HEK293 (cell line): ENCODE data around the gene CEBPE.

Experiments
- CTCF ChIA-PET: fragments of 350-600 bp; formaldehyde crosslinking; extraction: SDS; loops from one replicate; lab custom pipeline; 2021; ENCODE audit warnings: antibody characterized with exemption; lab: Yijun Ruan, JAX
- POLR2A ChIA-PET: fragments of 300-600 bp; formaldehyde crosslinking; extraction: SDS; loops from one replicate; lab custom pipeline; 2020; ENCODE audit warnings: antibody characterized with exemption, inconsistent platforms; lab: Yijun Ruan, JAX
- H3K27ac ChIP-seq: fragments of 200-500 bp; sonication (Bioruptor generic); 2 replicates; pipeline ENCODE4 v1.5.1; 2014; ENCODE audit warnings: low read depth, low read length, control low read depth, inconsistent platforms; ENCODE audit errors: extremely low read depth
- H3K36me3 ChIP-seq, 2 experiments: fragments of 200-500 bp in 1 of 2; sonication (Bioruptor generic) in 1 of 2; 1 replicate in 1 of 2; 2 replicates in 1 of 2; pipeline ENCODE4 v1.5.1; 2014 to 2017; ENCODE audit warnings: inconsistent platforms in 2 of 2, low read length in 2 of 2; ENCODE audit not compliant: control insufficient read depth in 2 of 2, insufficient read depth in 1 of 2
- H3K4me1 ChIP-seq: fragments of 200-500 bp; sonication (Bioruptor generic); 2 replicates; pipeline ENCODE4 v1.5.1; 2014; ENCODE audit warnings: mild to moderate bottlenecking, low read length, inconsistent platforms; ENCODE audit not compliant: control insufficient read depth, insufficient read depth
- H3K4me3 ChIP-seq: 2 replicates; pipeline ENCODE4 v1.5.1; 2011; ENCODE audit warnings: low read depth, mild to moderate bottlenecking, control low read depth, low read length, moderate library complexity
- H3K9me3 ChIP-seq: fragments of 200-500 bp; sonication (Bioruptor generic); 2 replicates; pipeline ENCODE4 v1.5.1; 2014; ENCODE audit warnings: low read depth, low read length, inconsistent platforms; ENCODE audit not compliant: control insufficient read depth, insufficient read depth
- KLF8 ChIP-seq: fragments of 450-650 bp; formaldehyde crosslinking; IDR thresholded peaks from 2 replicates; pipeline ENCODE4 v1.5.1; 2016; ENCODE audit warnings: missing biosample characterization, missing genetic modification characterization
- SETDB1 ChIP-seq: IDR thresholded peaks from one replicate; pipeline ENCODE4 v1.6.1; 2017; ENCODE audit warnings: mild to moderate bottlenecking, low read length, moderate library complexity, mixed read lengths; ENCODE audit not compliant: insufficient read length
- SP2 ChIP-seq: fragments of 450-650 bp; formaldehyde crosslinking; IDR thresholded peaks from 2 replicates; pipeline ENCODE4 v1.5.1; 2016; ENCODE audit warnings: missing biosample characterization, missing genetic modification characterization
- WT1 ChIP-seq: fragments of 450-650 bp; formaldehyde crosslinking; IDR thresholded peaks from 2 replicates; pipeline ENCODE4 v1.5.1; 2016; ENCODE audit warnings: missing biosample characterization, missing genetic modification characterization
- YY2 ChIP-seq: fragments of 450-650 bp; formaldehyde crosslinking; IDR thresholded peaks from 2 replicates; pipeline ENCODE4 v1.5.1; 2016; ENCODE audit warnings: missing biosample characterization, missing genetic modification characterization
- ZFP41 ChIP-seq: fragments of 450-650 bp; formaldehyde crosslinking; IDR thresholded peaks from 2 replicates; pipeline ENCODE4 v1.5.1; 2016; ENCODE audit warnings: missing biosample characterization, missing genetic modification characterization, borderline replicate concordance
- ZIC2 ChIP-seq: fragments of 450-650 bp; formaldehyde crosslinking; IDR thresholded peaks from 2 replicates; pipeline ENCODE4 v1.5.1; 2016; ENCODE audit warnings: missing biosample characterization, missing genetic modification characterization
- ZNF112 ChIP-seq: fragments of 450-650 bp; formaldehyde crosslinking; IDR thresholded peaks from 2 replicates; pipeline ENCODE4 v1.5.0; 2017; ENCODE audit warnings: missing biosample characterization, missing genetic modification characterization
- ZNF114 ChIP-seq: fragments of 450-650 bp; formaldehyde crosslinking; IDR thresholded peaks from 2 replicates; pipeline ENCODE4 v1.5.0; 2017; ENCODE audit warnings: missing biosample characterization, missing genetic modification characterization
- ZNF350 ChIP-seq: fragments of 450-650 bp; formaldehyde crosslinking; IDR thresholded peaks from 2 replicates; pipeline ENCODE4 v1.5.0; 2017; ENCODE audit warnings: missing biosample characterization, mild to moderate bottlenecking, missing genetic modification characterization
- ZNF37A ChIP-seq: fragments of 450-650 bp; IDR thresholded peaks from 2 replicates; pipeline ENCODE4 v1.5.1; 2018; ENCODE audit warnings: missing biosample characterization, missing genetic modification characterization
- ZNF473 ChIP-seq: fragments of 450-650 bp; formaldehyde crosslinking; IDR thresholded peaks from 2 replicates; pipeline ENCODE4 v1.5.1; 2017; ENCODE audit warnings: missing biosample characterization, missing genetic modification characterization
- ZNF548 ChIP-seq: fragments of 450-650 bp; formaldehyde crosslinking; IDR thresholded peaks from 2 replicates; pipeline ENCODE4 v1.5.1; 2016; ENCODE audit warnings: missing biosample characterization, missing genetic modification characterization
- ZNF701 ChIP-seq: fragments of 450-650 bp; formaldehyde crosslinking; IDR thresholded peaks from 2 replicates; pipeline ENCODE4 v1.5.1; 2016; ENCODE audit warnings: missing biosample characterization, missing genetic modification characterization
- TF ChIP-seq, protein P1 (sequence below): fragments of 450-650 bp; formaldehyde crosslinking; IDR thresholded peaks from 2 replicates; pipeline ENCODE4 v1.5.1; 2016; ENCODE audit warnings: missing biosample characterization, missing genetic modification characterization
- TF ChIP-seq, protein P2 (sequence below): fragments of 450-650 bp; formaldehyde crosslinking; IDR thresholded peaks from 2 replicates; pipeline ENCODE4 v1.5.1; 2016; ENCODE audit warnings: missing biosample characterization, missing genetic modification characterization, low read depth
- TF ChIP-seq, protein P3 (sequence below): fragments of 450-650 bp; formaldehyde crosslinking; IDR thresholded peaks from 2 replicates; pipeline ENCODE4 v1.5.1; 2016; ENCODE audit warnings: missing biosample characterization, missing genetic modification characterization
- TF ChIP-seq, protein P4 (sequence below): fragments of 450-650 bp; formaldehyde crosslinking; IDR thresholded peaks from 2 replicates; pipeline ENCODE4 v1.5.0; 2017; ENCODE audit warnings: missing biosample characterization, missing genetic modification characterization, borderline replicate concordance
- TF ChIP-seq, protein P5 (sequence below): fragments of 450-650 bp; formaldehyde crosslinking; IDR thresholded peaks from 2 replicates; pipeline ENCODE4 v1.5.1; 2016; ENCODE audit warnings: missing biosample characterization, missing genetic modification characterization
- TF ChIP-seq, protein P6 (sequence below): fragments of 450-650 bp; formaldehyde crosslinking; IDR thresholded peaks from 2 replicates; pipeline ENCODE4 v1.5.1; 2016; ENCODE audit warnings: missing biosample characterization, missing genetic modification characterization

The CEBPE gene

DNA sequence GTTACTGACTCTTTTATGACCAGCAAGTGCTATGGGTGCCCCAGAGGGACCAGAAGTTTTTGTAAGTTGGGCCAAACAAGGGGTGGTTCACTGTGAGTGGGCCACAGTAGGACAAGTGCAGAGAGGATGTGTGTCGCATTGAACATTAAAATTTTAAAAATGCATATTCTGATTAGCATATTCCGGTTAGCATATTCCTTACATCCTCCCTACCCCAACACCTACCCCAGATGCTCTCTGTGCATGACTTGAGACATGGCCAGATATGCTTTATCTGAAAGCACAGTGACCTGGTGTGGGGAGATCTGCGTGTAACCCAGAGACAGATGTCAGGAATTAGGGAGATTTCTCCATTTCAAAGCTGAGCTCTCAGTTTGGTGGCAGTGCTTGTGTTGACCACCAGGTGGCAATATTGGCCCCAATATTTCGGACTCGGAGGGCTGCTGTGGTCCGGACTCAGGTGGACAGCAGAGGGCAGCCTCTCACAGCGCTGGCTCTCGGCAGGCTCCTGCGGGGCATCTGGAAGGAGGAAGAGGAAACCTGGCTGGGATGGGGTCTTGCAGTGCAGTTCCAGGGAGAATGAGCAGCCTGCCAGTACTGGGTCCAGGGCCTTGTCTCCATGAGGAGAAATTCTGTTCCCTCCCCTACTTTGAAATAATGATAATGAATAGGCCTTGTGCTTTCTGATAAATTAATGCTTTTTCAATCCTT lies 1.6 kb upstream of the CEBPE start (continued):
- TF ChIP-seq, protein P1, sequence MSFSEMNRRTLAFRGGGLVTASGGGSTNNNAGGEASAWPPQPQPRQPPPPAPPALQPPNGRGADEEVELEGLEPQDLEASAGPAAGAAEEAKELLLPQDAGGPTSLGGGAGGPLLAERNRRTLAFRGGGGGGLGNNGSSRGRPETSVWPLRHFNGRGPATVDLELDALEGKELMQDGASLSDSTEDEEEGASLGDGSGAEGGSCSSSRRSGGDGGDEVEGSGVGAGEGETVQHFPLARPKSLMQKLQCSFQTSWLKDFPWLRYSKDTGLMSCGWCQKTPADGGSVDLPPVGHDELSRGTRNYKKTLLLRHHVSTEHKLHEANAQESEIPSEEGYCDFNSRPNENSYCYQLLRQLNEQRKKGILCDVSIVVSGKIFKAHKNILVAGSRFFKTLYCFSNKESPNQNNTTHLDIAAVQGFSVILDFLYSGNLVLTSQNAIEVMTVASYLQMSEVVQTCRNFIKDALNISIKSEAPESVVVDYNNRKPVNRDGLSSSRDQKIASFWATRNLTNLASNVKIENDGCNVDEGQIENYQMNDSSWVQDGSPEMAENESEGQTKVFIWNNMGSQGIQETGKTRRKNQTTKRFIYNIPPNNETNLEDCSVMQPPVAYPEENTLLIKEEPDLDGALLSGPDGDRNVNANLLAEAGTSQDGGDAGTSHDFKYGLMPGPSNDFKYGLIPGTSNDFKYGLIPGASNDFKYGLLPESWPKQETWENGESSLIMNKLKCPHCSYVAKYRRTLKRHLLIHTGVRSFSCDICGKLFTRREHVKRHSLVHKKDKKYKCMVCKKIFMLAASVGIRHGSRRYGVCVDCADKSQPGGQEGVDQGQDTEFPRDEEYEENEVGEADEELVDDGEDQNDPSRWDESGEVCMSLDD (tag by site-specific recombination), result no peak
- TF ChIP-seq ZNF37A (tag by site-specific recombination), result no peak
- no peak for TF ChIP-seq WT1 (tag by site-specific recombination)
- TF ChIP-seq, all 188 proteins: peak for 17

DNA sequence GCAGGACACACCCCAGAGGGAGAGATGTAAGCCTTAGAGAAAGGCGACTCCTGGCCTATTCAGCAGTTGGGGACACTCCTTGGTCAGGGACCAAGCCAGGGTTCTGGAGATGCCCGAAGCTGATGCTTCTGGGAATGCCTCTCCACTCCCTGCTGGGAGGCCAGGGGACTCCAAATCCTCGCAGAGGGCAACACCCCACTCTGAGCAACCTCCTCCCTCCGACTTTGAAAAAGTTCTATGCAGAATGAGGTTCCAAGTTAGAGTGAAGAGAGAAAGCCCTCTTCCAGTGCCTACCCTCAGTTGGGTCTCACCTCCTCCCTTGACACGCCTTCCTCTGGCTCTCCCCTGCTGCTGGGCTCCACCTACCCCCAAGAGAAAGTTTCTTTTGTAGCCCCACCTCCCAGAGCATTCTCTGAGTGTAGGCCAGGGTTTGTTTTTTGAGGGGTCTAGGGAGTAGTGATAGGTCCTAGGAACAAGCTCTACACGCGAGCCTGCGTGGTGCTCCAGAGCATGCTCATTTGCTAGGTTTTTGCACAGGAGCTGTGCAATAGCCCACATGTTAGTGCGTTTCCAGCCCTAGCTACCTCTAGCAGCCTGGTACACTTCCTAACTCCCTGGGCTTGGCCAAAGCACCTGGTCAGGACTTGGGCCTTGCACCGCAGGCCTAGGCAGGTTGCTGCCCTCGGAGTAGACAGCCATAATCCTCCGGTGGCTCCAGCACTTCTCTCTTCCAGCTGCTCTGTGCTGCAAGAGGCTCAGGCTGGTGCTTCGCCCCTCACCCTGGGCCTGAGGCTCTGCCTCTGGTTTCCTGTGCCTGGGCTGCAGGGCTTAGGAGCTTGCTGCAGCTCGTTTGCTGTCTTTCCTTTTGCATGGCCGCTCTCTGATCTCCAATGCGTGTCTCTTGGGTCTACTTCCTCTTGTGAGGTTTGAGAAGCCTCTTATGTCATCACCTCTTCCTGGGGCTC lies 590 bp upstream of the CEBPE start:
- no peaks in the 10 kb centered on the region; the same call in 1 of the 2 replicates for H3K4me1 ChIP-seq
- H3K36me3 ChIP-seq, result no peaks in the 10 kb centered on the region
- ChIA-PET CTCF (interaction anchor here (0.6 to 11.2 kb wide), 17 partner anchors 8 to 260 kb away, joined by 3 to 424 read pairs (median 4); partner anchors contain the start of genes ACIN1, C14orf119 and SLC7A8), POLR2A (interaction anchor here (1.6 kb wide), 1 partner anchor 62 kb away, joined by 4 read pairs; no protein-coding TSS in a partner anchor)
- H3K9me3 ChIP-seq, result no peaks in the 10 kb centered on the region
- no peak overlapping the region for H3K27ac ChIP-seq
- no peak overlapping the region for H3K4me3 ChIP-seq
- TF ChIP-seq ZNF701 (no peak), ZNF350 (no peak), ZFP41 (tag by site-specific recombination) (no peak), ZNF114 (tag by site-specific recombination) (no peak), SP2 (no peak), ZIC2 (tag by site-specific recombination) (no peak), YY2 (tag by site-specific recombination) (no peak), ZNF473 (no peak), KLF8 (tag by site-specific recombination) (no peak), ZNF548 (tag by site-specific recombination) (no peak), ZNF112 (no peak), SETDB1 (no peak)
- TF ChIP-seq, protein P2, sequence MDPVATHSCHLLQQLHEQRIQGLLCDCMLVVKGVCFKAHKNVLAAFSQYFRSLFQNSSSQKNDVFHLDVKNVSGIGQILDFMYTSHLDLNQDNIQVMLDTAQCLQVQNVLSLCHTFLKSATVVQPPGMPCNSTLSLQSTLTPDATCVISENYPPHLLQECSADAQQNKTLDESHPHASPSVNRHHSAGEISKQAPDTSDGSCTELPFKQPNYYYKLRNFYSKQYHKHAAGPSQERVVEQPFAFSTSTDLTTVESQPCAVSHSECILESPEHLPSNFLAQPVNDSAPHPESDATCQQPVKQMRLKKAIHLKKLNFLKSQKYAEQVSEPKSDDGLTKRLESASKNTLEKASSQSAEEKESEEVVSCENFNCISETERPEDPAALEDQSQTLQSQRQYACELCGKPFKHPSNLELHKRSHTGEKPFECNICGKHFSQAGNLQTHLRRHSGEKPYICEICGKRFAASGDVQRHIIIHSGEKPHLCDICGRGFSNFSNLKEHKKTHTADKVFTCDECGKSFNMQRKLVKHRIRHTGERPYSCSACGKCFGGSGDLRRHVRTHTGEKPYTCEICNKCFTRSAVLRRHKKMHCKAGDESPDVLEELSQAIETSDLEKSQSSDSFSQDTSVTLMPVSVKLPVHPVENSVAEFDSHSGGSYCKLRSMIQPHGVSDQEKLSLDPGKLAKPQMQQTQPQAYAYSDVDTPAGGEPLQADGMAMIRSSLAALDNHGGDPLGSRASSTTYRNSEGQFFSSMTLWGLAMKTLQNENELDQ (tag by site-specific recombination), result no peak
- TF ChIP-seq, protein P3, sequence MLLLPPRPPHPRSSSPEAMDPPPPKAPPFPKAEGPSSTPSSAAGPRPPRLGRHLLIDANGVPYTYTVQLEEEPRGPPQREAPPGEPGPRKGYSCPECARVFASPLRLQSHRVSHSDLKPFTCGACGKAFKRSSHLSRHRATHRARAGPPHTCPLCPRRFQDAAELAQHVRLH (tag by site-specific recombination), result no peak
- TF ChIP-seq, protein P4, sequence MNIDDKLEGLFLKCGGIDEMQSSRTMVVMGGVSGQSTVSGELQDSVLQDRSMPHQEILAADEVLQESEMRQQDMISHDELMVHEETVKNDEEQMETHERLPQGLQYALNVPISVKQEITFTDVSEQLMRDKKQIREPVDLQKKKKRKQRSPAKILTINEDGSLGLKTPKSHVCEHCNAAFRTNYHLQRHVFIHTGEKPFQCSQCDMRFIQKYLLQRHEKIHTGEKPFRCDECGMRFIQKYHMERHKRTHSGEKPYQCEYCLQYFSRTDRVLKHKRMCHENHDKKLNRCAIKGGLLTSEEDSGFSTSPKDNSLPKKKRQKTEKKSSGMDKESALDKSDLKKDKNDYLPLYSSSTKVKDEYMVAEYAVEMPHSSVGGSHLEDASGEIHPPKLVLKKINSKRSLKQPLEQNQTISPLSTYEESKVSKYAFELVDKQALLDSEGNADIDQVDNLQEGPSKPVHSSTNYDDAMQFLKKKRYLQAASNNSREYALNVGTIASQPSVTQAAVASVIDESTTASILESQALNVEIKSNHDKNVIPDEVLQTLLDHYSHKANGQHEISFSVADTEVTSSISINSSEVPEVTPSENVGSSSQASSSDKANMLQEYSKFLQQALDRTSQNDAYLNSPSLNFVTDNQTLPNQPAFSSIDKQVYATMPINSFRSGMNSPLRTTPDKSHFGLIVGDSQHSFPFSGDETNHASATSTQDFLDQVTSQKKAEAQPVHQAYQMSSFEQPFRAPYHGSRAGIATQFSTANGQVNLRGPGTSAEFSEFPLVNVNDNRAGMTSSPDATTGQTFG (tag by site-specific recombination), result no peak
- TF ChIP-seq, protein P5, sequence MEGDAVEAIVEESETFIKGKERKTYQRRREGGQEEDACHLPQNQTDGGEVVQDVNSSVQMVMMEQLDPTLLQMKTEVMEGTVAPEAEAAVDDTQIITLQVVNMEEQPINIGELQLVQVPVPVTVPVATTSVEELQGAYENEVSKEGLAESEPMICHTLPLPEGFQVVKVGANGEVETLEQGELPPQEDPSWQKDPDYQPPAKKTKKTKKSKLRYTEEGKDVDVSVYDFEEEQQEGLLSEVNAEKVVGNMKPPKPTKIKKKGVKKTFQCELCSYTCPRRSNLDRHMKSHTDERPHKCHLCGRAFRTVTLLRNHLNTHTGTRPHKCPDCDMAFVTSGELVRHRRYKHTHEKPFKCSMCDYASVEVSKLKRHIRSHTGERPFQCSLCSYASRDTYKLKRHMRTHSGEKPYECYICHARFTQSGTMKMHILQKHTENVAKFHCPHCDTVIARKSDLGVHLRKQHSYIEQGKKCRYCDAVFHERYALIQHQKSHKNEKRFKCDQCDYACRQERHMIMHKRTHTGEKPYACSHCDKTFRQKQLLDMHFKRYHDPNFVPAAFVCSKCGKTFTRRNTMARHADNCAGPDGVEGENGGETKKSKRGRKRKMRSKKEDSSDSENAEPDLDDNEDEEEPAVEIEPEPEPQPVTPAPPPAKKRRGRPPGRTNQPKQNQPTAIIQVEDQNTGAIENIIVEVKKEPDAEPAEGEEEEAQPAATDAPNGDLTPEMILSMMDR (tag by site-specific recombination), result no peak
- TF ChIP-seq, protein P6, sequence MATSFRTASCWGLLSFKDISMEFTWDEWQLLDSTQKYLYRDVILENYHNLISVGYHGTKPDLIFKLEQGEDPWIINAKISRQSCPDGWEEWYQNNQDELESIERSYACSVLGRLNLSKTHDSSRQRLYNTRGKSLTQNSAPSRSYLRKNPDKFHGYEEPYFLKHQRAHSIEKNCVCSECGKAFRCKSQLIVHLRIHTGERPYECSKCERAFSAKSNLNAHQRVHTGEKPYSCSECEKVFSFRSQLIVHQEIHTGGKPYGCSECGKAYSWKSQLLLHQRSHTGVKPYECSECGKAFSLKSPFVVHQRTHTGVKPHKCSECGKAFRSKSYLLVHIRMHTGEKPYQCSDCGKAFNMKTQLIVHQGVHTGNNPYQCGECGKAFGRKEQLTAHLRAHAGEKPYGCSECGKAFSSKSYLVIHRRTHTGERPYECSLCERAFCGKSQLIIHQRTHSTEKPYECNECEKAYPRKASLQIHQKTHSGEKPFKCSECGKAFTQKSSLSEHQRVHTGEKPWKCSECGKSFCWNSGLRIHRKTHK (tag by site-specific recombination), result no peak
